Measurements from ENCODE around the gene GLCCI1.

GRCh38 chr7:7969306-7970236 lies 975 bp downstream of the GLCCI1 start:
- no peak for TF ChIP-seq CTCF (IDR thresholded peaks at IDR 0.05)
- no peak for TF ChIP-seq KDM1A (IDR thresholded peaks at IDR 0.05; ENCODE audit: low read depth)
- TF ChIP-seq RNF2 (IDR thresholded peaks at IDR 0.05; ENCODE audit: borderline replicate concordance, low read depth), result peak; percentile 9; the same call in 1 of the 2 replicates
- TF ChIP-seq POLR2A (IDR thresholded peaks at IDR 0.05; ENCODE audit: low read length), result 0 out of 2 replicates have a peak, but pooled peaks have one; percentile 28
- TF ChIP-seq MAX (IDR thresholded peaks at IDR 0.05), result no peak; the same call in 1 of the 2 replicates
- TF ChIP-seq BHLHE40 (IDR thresholded peaks at IDR 0.05; ENCODE audit: low read depth, low read length), result no peak
- TF ChIP-seq FOSB (CRISPR knock-in tag; IDR thresholded peaks at IDR 0.05), result no peak
- no peak for TF ChIP-seq USF2 (IDR thresholded peaks at IDR 0.05)
- TF ChIP-seq PHF8 (IDR thresholded peaks at IDR 0.05; ENCODE audit: borderline replicate concordance, low read depth), result no peak
